HG02943 (cell line): ENCODE results near the gene TBC1D24.
"Not testable (repeated sequence)": the region's sequence is repeated elsewhere in the genome, so short reads cannot be mapped to it uniquely, and the experiment has no call there.

ENCODE experiments used
- ATAC-seq: cut with Tn5 transposase; IDR thresholded peaks from one replicate; pipeline ENCODE4 v1.9.1; 2021; ENCODE audit warnings: mild to moderate bottlenecking, low read depth, moderate library complexity; ENCODE audit not compliant: unreplicated experiment

TBC1D24 gene

DNA sequence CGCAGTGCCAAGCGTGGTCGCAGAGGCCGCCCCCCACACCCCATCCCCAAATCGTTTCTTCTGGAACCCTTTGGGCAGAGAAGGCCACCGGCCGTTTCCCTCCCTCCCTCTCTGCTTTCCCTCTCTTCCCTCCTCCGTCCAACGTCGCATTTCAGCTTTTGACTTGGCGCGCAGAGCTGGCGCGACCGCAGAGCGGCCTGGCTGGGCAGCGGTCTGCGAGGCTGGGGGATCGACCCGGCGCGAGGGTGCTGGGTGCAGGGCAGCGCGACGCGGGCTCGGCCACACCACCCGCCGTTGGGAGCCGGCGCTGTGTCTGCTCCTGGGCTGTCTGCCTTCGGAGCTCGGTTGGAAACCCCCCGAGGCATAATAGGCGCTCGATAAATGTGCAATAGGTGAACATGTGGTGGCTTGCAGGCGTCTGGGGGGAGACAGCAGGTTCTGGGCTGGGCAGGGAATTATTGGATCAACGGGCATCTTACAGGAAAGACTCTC, 6.6 kb upstream of the TBC1D24 start:
- ATAC-seq = no peak

GRCh38 chr16:2468725-2469398, 6.1 kb upstream of the TBC1D24 start:
- ATAC-seq = no peak

DNA sequence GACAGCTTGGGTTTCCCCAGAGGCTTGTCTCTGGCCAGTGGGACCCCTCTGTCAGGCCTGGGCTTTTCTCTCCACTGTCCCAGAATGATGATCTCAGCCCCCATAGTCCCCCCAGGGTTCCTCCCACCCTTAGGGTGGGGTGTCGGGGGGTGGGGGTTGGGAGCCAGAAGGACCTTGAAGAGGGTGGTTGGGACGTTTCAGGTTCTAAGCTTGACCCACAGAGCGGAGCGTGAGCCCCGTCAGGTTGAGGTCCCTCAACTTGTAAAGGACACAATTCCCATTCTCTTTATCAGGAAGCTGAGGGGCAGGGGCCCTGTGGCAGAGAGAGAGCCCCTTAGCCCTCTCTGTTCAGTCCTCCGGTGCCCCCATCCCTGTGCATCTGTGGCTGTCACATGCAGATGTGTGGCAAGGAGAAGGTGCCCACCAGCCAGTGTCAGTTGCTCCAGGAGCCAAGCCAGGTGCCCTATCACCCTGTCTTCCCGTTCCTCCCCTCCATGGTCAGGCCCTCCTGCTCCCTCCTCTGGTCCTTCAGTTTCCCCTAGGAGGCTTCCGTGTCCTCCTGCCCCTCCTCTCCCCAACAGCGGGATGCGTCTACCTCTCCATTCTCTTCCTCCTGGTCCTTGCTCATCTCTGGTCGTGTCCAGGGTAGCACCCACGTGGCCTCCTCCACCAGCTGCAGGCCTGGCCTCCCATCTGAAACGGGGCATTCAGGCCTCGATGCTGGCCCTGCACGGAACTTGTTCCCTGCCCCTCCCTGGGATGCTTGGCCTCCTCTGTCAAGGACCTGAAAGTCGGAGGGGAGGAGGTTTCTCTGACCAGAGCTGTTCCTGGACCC, 5.3 kb upstream of the TBC1D24 start:
- no peak for ATAC-seq

GRCh38 chr16:2470234-2470601, 4.7 kb upstream of the TBC1D24 start:
- ATAC-seq = no peak

DNA sequence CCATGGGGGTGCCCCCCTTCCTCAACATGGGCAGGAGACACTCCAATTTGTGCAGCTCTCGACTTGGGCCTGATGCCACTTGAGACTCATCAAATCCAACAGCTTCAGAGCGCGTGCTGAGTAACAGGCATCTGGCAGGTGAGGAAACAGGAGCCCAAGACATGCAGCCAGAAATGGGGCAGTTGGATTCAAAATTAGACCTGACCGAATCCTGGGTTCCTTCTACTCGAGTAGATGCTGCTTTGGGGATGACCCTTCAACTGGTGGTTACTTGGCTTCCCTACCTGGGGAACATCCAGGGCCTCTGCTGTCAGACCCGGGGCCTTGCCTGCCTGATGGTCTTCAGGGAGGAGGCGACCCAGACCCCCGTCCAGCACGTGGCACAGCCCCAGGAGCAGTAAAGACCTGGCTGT, 4.3 kb upstream of the TBC1D24 start:
- no peak for ATAC-seq

DNA sequence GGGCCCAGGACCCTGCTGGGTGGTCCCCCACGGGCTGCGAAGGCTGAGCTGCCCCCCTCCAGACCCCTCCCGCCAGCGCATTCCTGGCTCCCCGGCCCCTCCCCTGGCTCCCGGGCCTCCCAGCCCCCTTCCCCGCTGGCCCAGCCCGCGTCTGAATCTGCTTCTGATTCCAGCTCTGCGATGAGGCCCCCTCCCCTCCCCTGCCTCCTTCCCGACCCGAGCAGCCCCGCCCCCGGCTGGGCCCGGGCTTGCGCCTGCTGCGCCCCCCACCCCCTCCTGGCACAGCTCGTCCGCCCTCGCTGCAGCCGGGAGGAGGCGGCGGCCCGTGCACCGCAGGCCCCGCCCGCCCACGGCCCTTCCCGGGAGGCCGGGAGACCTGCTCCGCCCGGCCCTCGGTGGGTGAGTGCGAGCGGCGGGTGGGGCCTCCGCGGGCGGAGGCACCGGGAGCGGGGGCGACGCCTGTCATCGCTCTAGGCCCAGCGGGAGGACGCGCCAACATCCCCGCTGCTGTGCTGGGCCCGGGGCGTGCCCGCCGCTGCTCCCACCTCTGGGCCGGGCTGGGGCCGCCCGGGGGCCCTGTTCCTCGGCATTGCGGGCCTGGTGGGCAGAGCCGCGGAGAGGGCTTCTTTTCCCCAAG, 3.8 kb upstream of the TBC1D24 start, which contains the start of gene NTN3:
Gene NTN3 (plus strand): TSS at position 282 of the 637 bp plus-strand sequence. CDS start 405 bp downstream, outside the sequence.
- no peak for ATAC-seq

GRCh38 chr16:2471653-2472487, 3.1 kb upstream of the TBC1D24 start:
- ATAC-seq = no peak

GRCh38 chr16:2472488-2472864, 2.5 kb upstream of the TBC1D24 start:
- ATAC-seq = no peak

DNA sequence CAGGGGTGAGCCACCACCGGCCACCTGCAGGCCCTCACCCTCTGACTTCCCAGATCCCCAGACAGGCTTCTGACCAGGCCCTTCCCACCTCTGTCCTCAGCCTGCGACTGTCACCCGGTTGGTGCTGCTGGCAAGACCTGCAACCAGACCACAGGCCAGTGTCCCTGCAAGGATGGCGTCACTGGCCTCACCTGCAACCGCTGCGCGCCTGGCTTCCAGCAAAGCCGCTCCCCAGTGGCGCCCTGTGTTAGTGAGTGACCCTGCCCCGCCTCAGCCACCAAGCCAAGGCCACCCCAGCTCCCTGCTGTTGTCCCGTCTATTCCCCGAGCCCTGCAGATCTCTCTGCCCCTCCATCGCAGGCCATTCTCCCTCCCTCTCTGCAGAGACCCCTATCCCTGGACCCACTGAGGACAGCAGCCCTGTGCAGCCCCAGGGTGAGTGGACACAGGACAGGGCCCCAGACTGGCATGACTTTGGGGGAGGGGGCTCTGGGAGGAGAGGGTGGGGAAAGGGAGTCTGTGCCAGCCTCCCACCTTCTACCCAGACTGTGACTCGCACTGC, 2.0 kb upstream of the TBC1D24 start:
- no peak for ATAC-seq

DNA sequence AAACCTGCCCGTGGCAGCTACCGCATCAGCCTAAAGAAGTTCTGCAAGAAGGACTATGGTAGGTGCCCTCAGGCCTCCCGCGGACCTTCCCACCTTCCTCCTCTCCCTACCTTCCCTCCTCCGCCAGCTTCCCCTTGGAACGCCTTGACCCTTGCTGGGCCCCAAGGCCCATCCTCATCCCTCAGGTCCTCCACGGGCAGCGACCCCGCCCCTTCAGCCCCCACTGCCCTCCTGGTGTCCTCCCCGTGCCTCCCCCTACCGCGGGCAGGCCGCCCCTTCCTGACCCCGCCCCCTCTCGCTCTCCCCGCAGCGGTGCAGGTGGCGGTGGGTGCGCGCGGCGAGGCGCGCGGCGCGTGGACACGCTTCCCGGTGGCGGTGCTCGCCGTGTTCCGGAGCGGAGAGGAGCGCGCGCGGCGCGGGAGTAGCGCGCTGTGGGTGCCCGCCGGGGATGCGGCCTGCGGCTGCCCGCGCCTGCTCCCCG, 1.4 kb upstream of the TBC1D24 start:
- no peak for ATAC-seq

- peak; percentile 21 for ATAC-seq
These were observed 689 bp upstream of the TBC1D24 start for GRCh38 chr16:2473999-2474876.

GRCh38 chr16:2475413-2476344, 752 bp downstream of the TBC1D24 start:
- ATAC-seq = no peak

DNA sequence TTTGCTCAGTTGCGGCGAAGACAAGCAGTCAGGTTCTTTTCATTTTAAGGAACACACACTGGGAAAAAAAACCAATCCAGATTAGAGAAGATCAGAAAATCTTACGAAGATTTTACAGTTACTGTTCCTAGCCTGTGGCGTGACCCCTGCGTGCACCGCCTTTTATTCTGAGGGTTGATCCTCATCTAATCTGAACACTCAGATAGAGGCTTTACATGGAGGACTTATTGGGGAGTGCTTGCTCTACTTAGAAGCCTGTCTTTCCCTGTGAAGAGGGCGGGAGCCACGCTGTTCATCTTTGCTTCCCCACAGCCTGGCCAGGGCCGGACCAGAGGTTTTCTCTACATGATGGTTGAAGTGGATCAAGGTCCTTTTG, 1.4 kb downstream of the TBC1D24 start:
- ATAC-seq = no peak

GRCh38 chr16:2476741-2477140, 1.8 kb downstream of the TBC1D24 start:
- no peak for ATAC-seq

- ATAC-seq = no peak
These were observed 2.4 kb downstream of the TBC1D24 start for GRCh38 chr16:2477327-2477726.

DNA sequence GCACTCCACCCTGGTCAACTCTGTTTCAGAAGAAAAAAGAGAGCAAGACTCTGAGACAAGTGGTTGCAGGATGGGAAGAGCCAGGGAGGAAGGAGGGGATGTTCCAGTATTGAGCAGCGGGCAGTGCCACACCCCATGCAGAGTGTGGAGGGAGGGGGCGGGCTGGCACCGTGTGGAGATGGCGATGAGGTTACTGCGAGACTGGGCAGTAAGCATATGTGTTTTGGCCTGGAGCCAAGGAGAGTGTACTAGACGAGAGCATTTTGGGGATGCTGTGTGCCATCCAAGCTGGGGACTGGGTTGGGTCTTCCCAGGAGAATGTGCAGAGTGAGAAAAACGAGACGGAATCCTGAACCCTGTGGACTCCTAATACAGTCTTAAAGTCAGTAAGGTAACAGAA, 3.4 kb downstream of the TBC1D24 start:
- ATAC-seq = no peak

GRCh38 chr16:2479996-2480395, 5.1 kb downstream of the TBC1D24 start:
- not testable (repeated sequence) for ATAC-seq

DNA sequence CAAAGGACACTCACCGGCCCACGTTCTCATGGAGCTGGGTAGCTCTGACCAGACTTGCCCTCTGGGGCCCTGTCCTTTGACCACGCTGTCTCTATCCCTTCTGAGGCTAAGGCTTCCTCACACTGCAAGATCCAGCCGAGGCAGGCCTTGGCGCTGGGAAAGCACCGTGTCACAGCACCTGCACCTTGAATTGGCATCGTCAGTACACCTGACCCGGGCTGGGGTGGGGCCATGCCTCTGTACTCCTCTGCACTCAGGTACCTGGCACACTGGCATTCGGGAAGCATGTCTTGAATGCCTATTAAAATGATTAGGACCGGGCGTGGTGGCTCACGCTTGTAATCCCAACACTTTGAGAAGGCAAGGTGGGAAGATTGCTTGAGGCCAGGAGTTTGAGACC, 6.0 kb downstream of the TBC1D24 start:
- no peak for ATAC-seq
